IPS-15b (cell line): Measurements from ENCODE around the gene ACTR3.

Source experiments
- H3K27me3 ChIP-seq: one replicate; pipeline ENCODE4 v1.6.1; 2013; ENCODE audit warnings: low read length; ENCODE audit not compliant: control insufficient read depth, insufficient read depth
- H3K36me3 ChIP-seq: one replicate; pipeline ENCODE4 v1.6.1; 2013; ENCODE audit warnings: low read length; ENCODE audit not compliant: control insufficient read depth, insufficient read depth
- H3K4me1 ChIP-seq: one replicate; pipeline ENCODE4 v1.6.1; 2013; ENCODE audit warnings: mild to moderate bottlenecking, low read length; ENCODE audit not compliant: control insufficient read depth, insufficient read depth
- H3K4me3 ChIP-seq: one replicate; pipeline ENCODE4 v1.5.1; 2013; ENCODE audit warnings: low read depth, low read length
- H3K9ac ChIP-seq: one replicate; pipeline ENCODE4 v1.6.1; 2013; ENCODE audit warnings: low read depth, mild to moderate bottlenecking, low read length
- H3K9me3 ChIP-seq: one replicate; pipeline ENCODE4 v1.6.1; 2013; ENCODE audit warnings: mild to moderate bottlenecking, low read length; ENCODE audit not compliant: control insufficient read depth, insufficient read depth

Gene ACTR3

DNA sequence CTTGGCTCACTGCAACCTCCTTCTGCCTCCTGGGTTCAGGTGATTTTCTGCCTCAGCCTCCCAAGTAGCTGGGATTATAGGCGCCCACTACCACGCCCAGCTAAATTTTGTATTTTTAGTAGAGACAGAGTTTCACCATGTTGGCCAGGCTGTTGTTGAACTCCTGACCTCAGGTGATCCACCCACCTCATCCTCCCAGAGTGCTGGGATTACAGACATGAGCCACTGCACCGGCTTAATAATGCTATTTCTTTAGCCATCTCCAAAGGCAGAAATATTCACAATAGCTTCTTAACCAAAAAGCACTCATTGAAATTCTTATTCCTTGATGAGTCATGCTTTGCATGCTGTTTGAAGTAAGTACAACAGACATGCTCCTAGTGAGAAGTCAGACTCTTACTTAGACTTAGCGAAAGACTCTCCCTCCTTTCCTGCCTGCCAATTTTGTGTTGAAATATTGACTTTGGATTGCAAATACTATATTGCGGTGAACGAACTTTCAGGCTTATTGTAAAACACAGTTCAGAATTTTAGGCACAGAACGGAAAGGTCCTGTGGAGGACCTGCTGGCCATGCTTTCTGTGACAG is 4.4 kb downstream of the ACTR3 start:
- H3K36me3 ChIP-seq, result no peaks in the 10 kb centered on the region
- no peaks in the 10 kb centered on the region for H3K9me3 ChIP-seq
- H3K4me1 ChIP-seq, result peaks cover 20% of the 10 kb centered on the region
- no peaks in the 10 kb centered on the region for H3K27me3 ChIP-seq
- H3K4me3 ChIP-seq, result no peak overlapping the region
- no peak overlapping the region for H3K9ac ChIP-seq

DNA sequence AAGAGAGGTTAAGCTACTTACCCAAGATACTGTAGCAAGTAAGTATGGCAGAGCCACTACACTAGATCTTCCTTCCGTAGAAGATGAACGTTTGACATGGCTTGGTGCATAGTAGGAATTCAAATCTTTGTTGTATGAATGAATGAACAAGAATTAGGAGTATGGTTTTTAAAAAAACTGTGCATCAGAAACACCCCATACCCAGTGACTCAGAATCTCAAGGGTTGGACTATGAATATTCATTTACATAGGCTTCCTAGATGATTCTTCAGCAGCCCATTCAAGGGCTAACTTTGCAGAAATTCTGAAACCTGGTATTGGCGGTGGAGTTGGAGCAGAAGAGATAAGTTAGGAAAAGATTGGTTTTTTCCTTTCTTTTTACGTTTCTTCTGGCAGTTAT is 5.4 kb downstream of the ACTR3 start:
- Histone ChIP-seq H3K9me3 (no peaks in the 10 kb centered on the region), H3K36me3 (no peaks in the 10 kb centered on the region), H3K27me3 (no peaks in the 10 kb centered on the region), H3K4me3 (no peak overlapping the region), H3K4me1 (peaks cover 20% of the 10 kb centered on the region), H3K9ac (no peak overlapping the region)

DNA sequence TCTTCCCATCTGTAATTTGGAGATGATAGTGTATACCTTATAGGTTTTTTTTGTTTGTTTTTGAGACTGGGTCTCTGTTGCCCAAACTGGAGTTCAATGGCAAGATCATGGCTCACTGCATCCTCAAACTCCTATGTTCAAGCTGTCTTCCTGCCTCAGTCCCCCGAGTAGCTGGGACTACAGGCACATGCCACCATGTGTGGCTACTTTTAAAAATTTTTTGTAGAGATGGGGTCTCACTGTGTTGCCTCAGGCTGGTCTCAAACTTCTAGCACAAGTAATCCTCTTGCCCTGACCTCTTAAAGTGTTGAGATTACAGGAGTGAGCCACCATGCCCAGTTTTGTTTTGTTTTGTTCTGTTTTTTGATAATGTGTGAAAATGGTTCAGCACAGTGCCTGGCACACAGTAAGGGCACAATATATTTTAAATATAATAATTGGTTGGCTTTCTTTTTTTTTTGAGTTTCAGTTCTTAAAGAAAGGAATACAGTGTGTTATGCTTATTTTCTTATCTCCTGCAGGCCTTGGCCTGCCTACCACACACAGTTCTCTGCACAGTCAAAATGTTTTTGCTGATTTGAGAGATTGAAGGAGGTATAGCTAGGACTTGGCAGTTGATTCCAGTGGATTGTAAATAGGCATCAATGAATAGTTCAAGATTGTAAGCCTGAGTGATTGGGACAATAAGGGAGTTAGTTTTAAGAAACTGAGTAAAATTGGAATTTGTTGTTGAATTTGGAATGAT is 6.1 kb downstream of the ACTR3 start:
- Histone ChIP-seq H3K9ac (no peak overlapping the region), H3K4me1 (peaks cover 20% of the 10 kb centered on the region), H3K9me3 (no peaks in the 10 kb centered on the region), H3K4me3 (no peak overlapping the region), H3K36me3 (no peaks in the 10 kb centered on the region), H3K27me3 (no peaks in the 10 kb centered on the region)

DNA sequence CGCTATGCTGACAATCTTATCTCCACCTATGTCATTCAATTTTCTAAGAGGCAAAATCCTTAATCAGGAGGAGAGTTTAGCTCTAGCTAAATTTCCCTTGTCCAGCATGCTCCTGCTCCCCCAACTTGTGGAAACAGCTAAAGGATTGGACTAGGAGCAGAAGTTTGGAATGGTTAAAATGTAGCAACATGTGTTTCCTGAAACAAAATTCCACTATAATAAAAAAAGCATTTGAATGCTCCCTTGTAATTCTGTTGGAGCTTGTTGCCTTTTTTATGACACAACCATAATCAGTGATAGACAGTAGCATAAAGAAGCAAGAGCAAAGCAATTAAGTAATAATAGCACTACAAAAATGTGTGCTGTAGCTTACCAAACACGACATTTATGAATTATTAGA is 6.9 kb downstream of the ACTR3 start:
- peaks cover 19% of the 10 kb centered on the region for H3K4me1 ChIP-seq
- H3K9me3 ChIP-seq, result no peaks in the 10 kb centered on the region
- H3K9ac ChIP-seq, result no peak overlapping the region
- no peaks in the 10 kb centered on the region for H3K27me3 ChIP-seq
- no peak overlapping the region for H3K4me3 ChIP-seq
- no peaks in the 10 kb centered on the region for H3K36me3 ChIP-seq

DNA sequence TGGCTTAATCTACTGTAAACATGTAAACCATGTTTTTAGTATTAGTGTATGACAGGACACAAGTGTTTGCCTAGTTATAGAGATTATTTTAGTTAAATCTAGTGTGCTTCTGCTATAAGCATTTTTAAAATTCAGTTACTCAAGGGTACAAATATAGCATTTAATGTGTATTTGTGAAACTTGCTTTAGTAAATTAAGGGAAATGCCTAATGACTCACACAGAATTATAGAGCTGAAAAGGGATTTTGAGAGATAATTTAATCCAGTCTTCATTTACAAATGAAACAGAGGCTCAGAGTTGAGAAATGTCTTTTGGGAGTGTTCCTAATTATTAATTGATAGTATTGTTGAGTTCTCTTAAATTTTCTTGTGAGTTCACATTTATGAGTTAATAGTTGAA is 8.2 kb downstream of the ACTR3 start:
- Histone ChIP-seq H3K27me3 (no peaks in the 10 kb centered on the region), H3K4me1 (peaks cover 12% of the 10 kb centered on the region), H3K4me3 (no peak overlapping the region), H3K9ac (no peak overlapping the region), H3K36me3 (no peaks in the 10 kb centered on the region), H3K9me3 (no peaks in the 10 kb centered on the region)

DNA sequence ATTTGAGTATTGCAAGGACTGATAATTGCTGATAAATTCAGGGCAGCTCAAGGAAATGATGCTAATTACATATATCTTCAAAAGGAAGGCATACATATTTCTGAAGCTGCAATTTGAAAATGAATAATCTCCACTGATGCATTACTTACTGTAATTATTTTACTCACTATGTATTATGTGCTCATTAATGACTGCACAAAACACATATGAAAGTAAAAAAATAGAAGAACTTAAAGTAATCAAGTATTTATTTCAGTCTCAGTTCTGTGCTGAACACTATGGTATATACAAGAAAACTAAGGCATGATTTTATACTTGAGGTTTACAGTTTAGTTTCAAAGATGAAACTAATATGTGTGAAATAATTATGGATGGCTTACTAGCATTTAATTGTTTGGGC is 9.3 kb downstream of the ACTR3 start:
- Histone ChIP-seq H3K9ac (no peak overlapping the region), H3K4me3 (no peak overlapping the region), H3K9me3 (no peaks in the 10 kb centered on the region), H3K27me3 (no peaks in the 10 kb centered on the region), H3K36me3 (no peaks in the 10 kb centered on the region), H3K4me1 (peaks cover 10% of the 10 kb centered on the region)

DNA sequence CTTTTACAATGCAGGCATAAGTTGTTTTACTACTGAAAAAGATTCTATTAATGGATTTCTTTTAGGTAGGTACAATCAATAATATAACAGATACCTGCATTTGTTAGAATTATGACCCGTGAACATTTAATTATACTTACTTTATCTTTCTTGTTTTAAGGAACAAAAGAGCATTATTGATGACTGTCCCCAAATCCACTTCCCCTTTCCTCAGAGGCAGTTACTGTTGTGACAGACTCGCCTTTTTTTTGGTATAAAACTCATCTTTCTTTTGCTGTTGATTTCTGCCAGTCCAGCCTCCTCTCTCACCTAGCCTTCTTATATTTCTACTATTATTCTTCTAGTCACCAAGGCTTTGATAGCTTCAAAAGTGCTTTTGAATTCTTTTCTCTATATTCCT is 12.1 kb downstream of the ACTR3 start:
- Histone ChIP-seq H3K27me3 (no peaks in the 10 kb centered on the region), H3K36me3 (no peaks in the 10 kb centered on the region), H3K4me3 (no peak overlapping the region), H3K4me1 (peaks cover 2% of the 10 kb centered on the region), H3K9ac (no peak overlapping the region), H3K9me3 (no peaks in the 10 kb centered on the region)

DNA sequence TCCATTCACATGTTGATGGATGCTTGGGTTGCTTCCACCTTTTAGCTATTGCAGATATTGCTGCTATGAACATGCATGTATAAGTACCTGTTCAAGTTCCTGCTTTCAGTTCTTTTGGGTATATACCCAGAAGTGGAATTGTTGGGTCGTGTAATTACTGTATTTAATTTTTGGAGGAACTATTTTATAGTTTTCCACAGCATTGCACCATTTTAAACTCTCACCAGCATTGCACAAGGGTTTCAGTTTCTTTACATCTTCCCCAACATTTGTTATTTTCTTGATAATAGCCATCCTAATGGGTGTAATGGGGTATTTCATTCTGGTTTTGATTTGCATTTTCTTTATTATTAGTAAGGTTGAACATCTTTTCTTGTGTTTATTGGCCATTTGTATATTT is 16.0 kb downstream of the ACTR3 start:
- Histone ChIP-seq H3K9me3 (no peaks in the 10 kb centered on the region), H3K36me3 (no peaks in the 10 kb centered on the region), H3K9ac (no peak overlapping the region), H3K4me3 (no peak overlapping the region), H3K4me1 (peaks cover 2% of the 10 kb centered on the region), H3K27me3 (no peaks in the 10 kb centered on the region)

DNA sequence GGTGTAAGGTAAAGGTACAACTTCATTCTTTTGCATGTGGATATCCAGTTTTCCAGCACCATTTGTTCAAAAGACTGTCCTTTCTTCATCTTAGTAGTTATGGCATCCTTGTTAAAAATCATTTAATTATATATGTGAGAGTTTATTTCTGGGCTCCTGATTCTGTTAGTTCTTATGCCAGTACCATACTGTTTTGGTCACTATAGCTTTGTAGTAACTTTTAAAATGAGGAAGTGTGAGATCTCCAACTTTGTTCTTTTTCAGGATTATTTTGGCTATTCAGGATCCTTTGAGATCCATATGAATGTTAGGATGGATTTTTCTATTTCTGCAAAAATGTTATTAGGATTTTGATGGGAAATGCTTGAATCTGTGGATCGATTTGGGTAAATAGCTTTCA is 16.8 kb downstream of the ACTR3 start:
- Histone ChIP-seq H3K4me1 (peaks cover 2% of the 10 kb centered on the region), H3K9me3 (no peaks in the 10 kb centered on the region), H3K9ac (no peak overlapping the region), H3K27me3 (no peaks in the 10 kb centered on the region), H3K4me3 (no peak overlapping the region), H3K36me3 (no peaks in the 10 kb centered on the region)

DNA sequence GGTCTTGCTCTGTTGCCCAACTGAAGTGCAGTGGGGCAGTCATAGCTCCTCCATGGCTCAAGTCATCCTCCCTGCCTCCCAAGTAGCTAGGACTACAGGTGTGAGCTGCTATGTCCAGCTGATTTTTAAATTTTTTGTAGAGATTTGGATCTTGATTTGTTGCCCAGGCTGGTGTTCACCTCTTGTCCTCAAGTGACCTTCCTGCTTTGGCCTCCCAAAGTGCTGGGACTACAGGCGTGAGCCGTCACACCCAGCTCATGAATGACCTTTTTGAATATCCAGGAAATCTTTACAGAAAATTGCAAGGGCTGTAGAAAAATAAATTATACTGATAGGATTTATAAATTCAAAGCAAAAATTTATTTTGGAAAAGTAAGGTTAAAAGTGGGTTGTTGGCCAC is 17.4 kb downstream of the ACTR3 start:
- Histone ChIP-seq H3K36me3 (no peaks in the 10 kb centered on the region), H3K27me3 (no peaks in the 10 kb centered on the region), H3K4me1 (peaks cover 2% of the 10 kb centered on the region), H3K9ac (no peak overlapping the region), H3K4me3 (no peak overlapping the region), H3K9me3 (no peaks in the 10 kb centered on the region)

DNA sequence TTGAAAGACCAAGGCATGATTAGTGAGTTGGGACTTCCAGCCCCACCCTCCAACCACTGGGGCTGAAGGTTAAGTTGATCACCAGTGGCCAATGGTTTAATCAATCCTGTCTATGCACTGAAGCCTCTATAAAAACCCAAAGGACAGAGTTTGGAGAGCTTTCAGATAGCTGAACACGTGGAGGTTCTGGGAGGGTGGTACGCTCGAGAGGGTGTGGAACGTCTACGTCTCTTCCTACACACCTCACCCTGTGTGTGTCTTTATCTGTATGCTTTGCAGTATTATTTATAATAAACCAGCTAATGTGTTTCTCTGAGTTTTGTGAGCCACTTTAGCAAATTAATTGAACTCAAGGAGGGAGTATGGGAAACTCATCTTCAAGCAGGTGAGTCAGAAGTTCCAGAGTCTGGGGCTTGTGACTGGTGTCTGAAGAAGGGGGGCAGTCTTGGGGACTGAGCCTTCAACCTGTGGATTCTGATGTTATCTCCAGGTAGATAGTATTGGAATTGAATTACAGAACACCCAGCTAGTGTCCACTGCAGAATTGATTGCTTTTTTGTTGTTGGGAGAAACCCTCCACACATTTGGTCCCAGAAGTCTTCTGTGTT is 20.3 kb downstream of the ACTR3 start:
- Histone ChIP-seq H3K27me3 (no peaks in the 10 kb centered on the region), H3K36me3 (no peaks in the 10 kb centered on the region), H3K4me1 (no peaks in the 10 kb centered on the region), H3K9ac (no peak overlapping the region), H3K9me3 (no peaks in the 10 kb centered on the region), H3K4me3 (no peak overlapping the region)
